ENCODE measurements around the gene RPL26.
"Not testable (repeated sequence)": the region's sequence is repeated elsewhere in the genome, so short reads cannot be mapped to it uniquely, and the experiment has no call there.

RPL26 gene

DNA sequence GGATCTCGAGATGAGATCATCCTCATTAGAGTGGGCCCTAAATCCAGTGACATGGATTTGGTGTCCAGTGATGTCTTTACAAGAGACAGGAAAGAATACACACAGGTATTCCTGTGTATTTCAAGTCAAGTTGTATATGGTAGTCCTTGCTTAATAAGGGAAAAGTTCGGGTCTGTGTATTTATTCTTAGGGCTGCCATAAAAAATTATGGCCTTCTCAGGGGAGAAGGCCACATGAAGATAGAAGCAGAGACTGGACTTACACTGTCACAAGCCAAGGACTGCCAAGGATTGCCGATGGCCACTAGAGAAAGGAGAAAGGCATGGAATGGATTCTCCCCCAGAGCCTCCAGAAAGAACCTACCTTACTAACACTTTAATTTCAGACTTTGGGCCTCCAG lies 14.8 kb downstream of the RPL26 start:
- no peak for DNase-seq
- TF ChIP-seq POLR2A (IDR thresholded peaks at IDR 0.05; ENCODE audit: low read length): no peak
- TF ChIP-seq GATA1 (IDR thresholded peaks at IDR 0.05; ENCODE audit: low read depth, low read length): no peak

DNA sequence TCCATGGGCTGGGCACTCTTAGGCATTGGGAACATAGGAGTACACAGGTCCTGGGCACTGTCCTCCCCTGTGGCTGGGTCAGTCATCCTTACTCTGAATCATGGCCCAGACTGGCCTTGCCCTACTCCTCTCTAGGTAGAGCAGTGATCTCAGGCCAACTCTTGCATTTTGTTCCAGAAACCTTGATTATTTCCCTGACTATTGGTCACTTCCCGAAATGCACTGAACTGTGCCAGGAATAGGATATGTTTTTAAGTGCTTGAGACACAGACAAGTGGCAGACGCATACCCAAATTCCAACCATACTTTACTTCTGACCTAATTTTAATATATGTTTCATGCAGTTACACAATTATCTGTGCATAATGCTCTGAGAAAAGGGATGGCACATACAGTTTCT lies 16.8 kb downstream of the RPL26 start:
- no peak for DNase-seq
- TF ChIP-seq POLR2A (IDR thresholded peaks at IDR 0.05; ENCODE audit: low read length) (no peak), GATA1 (IDR thresholded peaks at IDR 0.05; ENCODE audit: low read depth, low read length) (no peak)

GRCh38 chr17:8365143-8365542 lies 17.9 kb downstream of the RPL26 start:
- DNase-seq: no peak
- TF ChIP-seq GATA1 (IDR thresholded peaks at IDR 0.05; ENCODE audit: low read depth, low read length): no peak

DNA sequence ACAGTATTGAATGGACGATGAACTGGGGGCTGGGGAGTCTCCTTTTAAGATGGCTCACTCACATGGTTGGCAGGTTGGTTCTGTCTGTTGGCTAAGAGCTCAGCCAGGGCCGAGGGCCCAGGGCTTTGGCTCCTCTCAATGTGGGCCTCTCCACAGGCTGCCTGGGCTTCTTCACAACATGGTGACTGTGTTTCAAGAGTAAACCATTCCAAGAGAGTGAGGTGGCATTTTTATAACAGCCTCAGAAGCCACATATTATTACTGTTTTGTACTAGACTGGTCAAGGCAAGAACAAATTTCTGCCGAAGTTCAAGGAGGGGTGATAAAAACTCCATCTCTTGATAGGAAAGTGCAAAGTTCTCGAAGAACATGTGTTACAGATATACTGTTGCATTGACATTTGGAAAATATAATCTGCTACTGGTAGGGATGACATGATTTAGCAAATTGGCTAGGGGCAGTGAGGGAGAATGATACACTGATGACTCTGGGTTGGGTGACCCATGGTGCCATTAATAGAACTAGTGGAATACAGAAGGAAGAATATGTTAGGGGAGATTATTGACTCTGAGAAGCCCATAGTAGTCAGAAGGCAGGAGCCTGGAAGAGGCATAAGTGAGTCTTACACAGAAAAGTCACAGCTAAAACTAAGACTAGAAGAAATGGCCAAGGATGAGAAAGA lies 20.2 kb downstream of the RPL26 start:
- TF ChIP-seq GATA1 (IDR thresholded peaks at IDR 0.05; ENCODE audit: low read depth, low read length) (no peak), POLR2A (IDR thresholded peaks at IDR 0.05; ENCODE audit: low read length) (no peak)
- DNase-seq: no peak

- DNase-seq: no peak
- TF ChIP-seq GATA1 (IDR thresholded peaks at IDR 0.05; ENCODE audit: low read depth, low read length) (no peak), POLR2A (IDR thresholded peaks at IDR 0.05; ENCODE audit: low read length) (no peak)
Observed at GRCh38 chr17:8360751-8361150, 22.2 kb downstream of the RPL26 start.

GRCh38 chr17:8360260-8360659 lies 22.7 kb downstream of the RPL26 start:
- no peak for DNase-seq
- TF ChIP-seq GATA1 (IDR thresholded peaks at IDR 0.05; ENCODE audit: low read depth, low read length) (no peak), POLR2A (IDR thresholded peaks at IDR 0.05; ENCODE audit: low read length) (no peak)

- no peak for TF ChIP-seq POLR2A (IDR thresholded peaks at IDR 0.05; ENCODE audit: low read length)
- no peak for TF ChIP-seq GATA1 (IDR thresholded peaks at IDR 0.05; ENCODE audit: low read depth, low read length)
- DNase-seq: no peak
Observed at GRCh38 chr17:8359769-8360168, 23.2 kb downstream of the RPL26 start.

- no peak for DNase-seq
- no peak for TF ChIP-seq GATA1 (IDR thresholded peaks at IDR 0.05; ENCODE audit: low read depth, low read length)
- no peak for TF ChIP-seq POLR2A (IDR thresholded peaks at IDR 0.05; ENCODE audit: low read length)
Observed at GRCh38 chr17:8357910-8358309, 25.1 kb downstream of the RPL26 start.

DNA sequence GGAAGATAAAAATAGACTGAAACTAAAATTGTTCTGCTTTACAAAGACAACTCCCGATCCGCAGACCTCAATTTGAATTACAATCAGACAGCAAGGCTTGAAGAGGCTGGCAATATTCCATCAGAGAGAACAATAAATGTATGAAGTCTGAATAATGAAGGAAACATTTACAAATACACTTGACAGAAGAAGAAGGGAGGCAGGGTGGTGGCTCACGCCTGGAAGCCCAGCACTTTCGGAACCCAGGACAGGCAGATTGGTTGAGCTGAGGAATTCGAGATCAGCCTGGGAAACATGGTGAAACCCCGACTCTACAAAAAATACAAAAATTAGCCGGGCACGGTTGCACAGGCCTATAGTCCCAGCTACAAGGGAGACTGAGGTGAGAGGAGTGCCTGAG lies 28.8 kb downstream of the RPL26 start:
- TF ChIP-seq POLR2A (IDR thresholded peaks at IDR 0.05; ENCODE audit: low read length) (no peak), GATA1 (IDR thresholded peaks at IDR 0.05; ENCODE audit: low read depth, low read length) (no peak)
- no peak for DNase-seq

DNA sequence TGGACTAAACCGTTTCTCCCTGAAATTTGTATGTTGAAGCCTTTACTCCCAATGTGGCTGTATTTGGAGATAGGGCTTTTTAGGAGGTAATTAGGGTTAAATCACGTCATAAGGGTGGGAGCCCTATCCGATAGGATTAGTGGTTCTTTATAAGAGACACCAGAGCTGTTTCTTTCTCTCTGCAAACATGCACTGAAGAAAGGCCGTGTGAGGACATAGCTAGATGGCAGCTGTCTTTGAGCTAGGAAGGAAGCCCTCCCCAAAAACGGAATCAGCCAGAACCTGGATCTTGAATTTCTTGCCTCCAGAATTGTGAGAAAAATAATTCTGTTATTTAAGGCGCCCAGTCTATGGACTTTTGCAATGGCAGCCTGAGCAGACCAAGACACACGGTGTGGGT lies 29.3 kb downstream of the RPL26 start:
- DNase-seq: no peak
- TF ChIP-seq GATA1 (IDR thresholded peaks at IDR 0.05; ENCODE audit: low read depth, low read length) (no peak), POLR2A (IDR thresholded peaks at IDR 0.05; ENCODE audit: low read length) (no peak)

GRCh38 chr17:8350339-8350738 lies 32.7 kb downstream of the RPL26 start:
- DNase-seq: no peak
- TF ChIP-seq POLR2A (IDR thresholded peaks at IDR 0.05; ENCODE audit: low read length) (no peak), GATA1 (IDR thresholded peaks at IDR 0.05; ENCODE audit: low read depth, low read length) (no peak)

- DNase-seq: not testable (repeated sequence)
Observed at GRCh38 chr17:8347001-8347400, 36.0 kb downstream of the RPL26 start.

GRCh38 chr17:8345951-8346665 lies 36.9 kb downstream of the RPL26 start:
- TF ChIP-seq POLR2A (IDR thresholded peaks at IDR 0.05; ENCODE audit: low read length): no peak
- no peak for TF ChIP-seq GATA1 (IDR thresholded peaks at IDR 0.05; ENCODE audit: low read depth, low read length)
- no peak for DNase-seq

DNA sequence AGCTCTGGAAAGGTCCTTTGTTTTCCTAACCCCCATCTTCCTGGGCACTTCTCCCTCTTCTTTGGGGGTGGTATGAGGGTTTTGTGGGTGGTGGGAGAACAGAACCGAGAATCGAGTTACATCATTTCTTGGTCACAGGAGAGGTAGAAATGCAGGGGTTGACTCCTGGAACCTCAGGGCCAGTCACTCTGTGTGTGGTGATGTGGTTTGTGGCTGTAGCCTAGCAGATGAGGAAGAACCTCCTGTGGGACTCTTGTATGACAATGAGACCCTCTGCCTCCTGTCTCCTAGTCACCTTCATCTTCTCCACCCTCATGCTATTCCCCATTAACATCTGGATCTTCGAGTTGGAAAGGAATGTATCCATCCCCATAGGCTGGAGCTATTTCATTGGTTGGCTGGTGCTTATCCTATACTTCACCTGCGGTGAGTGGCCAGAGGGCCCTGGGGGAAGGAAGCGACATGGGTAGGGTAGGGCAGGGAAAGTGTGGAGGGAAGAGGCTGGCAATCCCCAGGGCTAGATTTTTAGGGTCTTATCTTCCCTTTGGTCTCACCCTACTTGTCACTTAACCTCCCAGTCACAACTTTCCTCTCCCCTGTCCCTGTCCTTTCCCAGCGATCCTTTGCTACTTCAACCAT lies 37.8 kb downstream of the RPL26 start:
- DNase-seq: no peak

DNA sequence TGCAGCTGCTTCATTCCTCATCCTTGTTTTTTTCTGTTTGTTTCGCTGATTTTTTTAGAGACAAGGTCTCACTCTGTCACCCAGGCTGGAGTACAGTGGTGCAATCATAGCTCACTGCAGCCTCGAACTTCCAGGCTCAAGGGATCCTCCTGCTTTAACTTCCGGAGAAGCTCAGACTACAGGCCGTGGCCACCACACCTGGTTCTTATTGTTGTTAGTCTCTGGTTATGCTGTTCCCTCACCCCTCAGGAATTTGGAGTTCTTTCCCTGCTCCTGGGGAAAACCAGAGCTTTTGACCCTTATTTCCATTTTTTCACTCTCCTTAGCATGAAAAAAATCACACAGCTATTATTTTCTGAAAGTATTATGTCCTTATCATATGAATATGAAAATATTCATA lies 41.5 kb downstream of the RPL26 start:
- no peak for TF ChIP-seq GATA1 (IDR thresholded peaks at IDR 0.05; ENCODE audit: low read depth, low read length)
- no peak for DNase-seq

More for the DNA sequence above, 37.8 kb downstream of the RPL26 start:
- TF ChIP-seq POLR2A (IDR thresholded peaks at IDR 0.05; ENCODE audit: low read length) (no peak), GATA1 (IDR thresholded peaks at IDR 0.05; ENCODE audit: low read depth, low read length) (no peak)

All from erythroblast (primary cell).